ENCODE data around the gene RAP1A. TPM values are rescaled to one million over a fixed set of nuclear protein-coding genes. Genes with fewer than 3 reads are reported as not detected.

RAP1A gene
- total RNA-seq, 1 experiment from 2014 or later, result 26.7 TPM

GRCh38 chr1:111672331-111672730 is 52.7 kb downstream of the RAP1A start:
- no peak overlapping the region for H2AFZ ChIP-seq (ENCODE audit: low read length)
- TF ChIP-seq CTCF (conservative IDR thresholded peaks at IDR 0.05), result no peak
- no peak overlapping the region for H4K8ac ChIP-seq (replicated peaks; ENCODE audit: insufficient read length, low read depth, low read length)
- H3K9me3 Mint-ChIP-seq, result peaks cover 7% of the 10 kb centered on the region in 2 experiments; a peak in 4 of 5 replicates
- H3K56ac ChIP-seq (ENCODE audit: insufficient read length, low read depth, low read length), result no peak overlapping the region
- H4K5ac ChIP-seq (ENCODE audit: insufficient read length, low read depth, low read length), result no peak overlapping the region
- no peak overlapping the region for H3K14ac ChIP-seq (ENCODE audit: insufficient read depth, low read length)
- no peak overlapping the region for H2BK5ac ChIP-seq (ENCODE audit: insufficient read length, low read length)
- H3K27me3 Mint-ChIP-seq (ENCODE audit: low read depth), result no peaks in the 10 kb centered on the region
- no peak overlapping the region for H3K9ac ChIP-seq (ENCODE audit: extremely low read depth, insufficient read length, low read length)
- no peaks in the 10 kb centered on the region for H3K4me1 ChIP-seq (ENCODE audit: insufficient read depth, low read length)
- no peak overlapping the region for H3T11ph ChIP-seq (ENCODE audit: low read length)
- no peak overlapping the region for H3K4me3 Mint-ChIP-seq
- H2AK5ac ChIP-seq (ENCODE audit: insufficient read length, low read length), result no peak overlapping the region
- H3K4me2 ChIP-seq (ENCODE audit: insufficient read depth, insufficient read length, low read length), result no peak overlapping the region
- H3K27ac ChIP-seq (ENCODE audit: insufficient read length, low read depth, low read length), result no peak overlapping the region
- DNase-seq, result no peak
- no peak overlapping the region for H2BK20ac ChIP-seq (ENCODE audit: low read depth, low read length, poor library complexity, severe bottlenecking)
- H3K4ac ChIP-seq (ENCODE audit: low read depth, low read length), result no peak overlapping the region
- H3K23ac ChIP-seq (ENCODE audit: insufficient read length, low read depth, low read length), result no peak overlapping the region
- peaks cover 9 to 12% of the 10 kb centered on the region in 2 experiments for H3K4me1 Mint-ChIP-seq
- no peak overlapping the region for H3K18ac ChIP-seq (ENCODE audit: insufficient read length, low read depth, low read length)
- no peaks in the 10 kb centered on the region for H3K27me3 ChIP-seq (ENCODE audit: insufficient read depth, low read length)
- no peak overlapping the region for H2BK12ac ChIP-seq (ENCODE audit: insufficient read length, low read depth, low read length)
- no peaks in the 10 kb centered on the region for H3K23me2 ChIP-seq (ENCODE audit: insufficient read length, low read depth, low read length, poor library complexity, severe bottlenecking)
- peaks cover 2% of the 10 kb centered on the region; the same call in 1 of the 2 replicates for H3K79me2 ChIP-seq (ENCODE audit: insufficient read depth, low read length)
- H2BK120ac ChIP-seq (ENCODE audit: low read depth, low read length, poor library complexity, severe bottlenecking), result no peak overlapping the region
- no peak overlapping the region for H2BK15ac ChIP-seq (ENCODE audit: low read depth, low read length)
- H4K20me1 ChIP-seq (ENCODE audit: control insufficient read depth, insufficient read depth, insufficient read length), result no peaks in the 10 kb centered on the region
- peaks cover 10 to 14% (median 10%) of the 10 kb centered on the region in 3 experiments for H3K36me3 Mint-ChIP-seq (ENCODE audit: insufficient read depth in 1 of 3, low read depth in 3 of 3)
- H3K9me3 ChIP-seq (ENCODE audit: control insufficient read depth, low read depth, low read length), result no peaks in the 10 kb centered on the region
- no CpG with 5 or more reads among the region's 2 CpGs for WGBS (ENCODE audit: extremely low coverage, insufficient read length, low lambda C conversion rate)
- no peaks in the 10 kb centered on the region for H3K79me1 ChIP-seq (ENCODE audit: insufficient read depth, low read depth, low read length, poor library complexity, severe bottlenecking)
- H3K27ac Mint-ChIP-seq, result no peak overlapping the region
- no peak overlapping the region for H4K91ac ChIP-seq (ENCODE audit: insufficient read length, low read depth, low read length)
